ENCODE measurements around the gene FOXL2NB.

The FOXL2NB gene

GRCh38 chr3:138962854-138963560 is 16.0 kb downstream of the FOXL2NB start:
- Histone ChIP-seq H3K4me1 (ENCODE audit: low read depth, poor library complexity, severe bottlenecking) (no peaks in the 10 kb centered on the region), H2AFZ (ENCODE audit: low read depth) (no peak overlapping the region), H3K4me3 (IDR thresholded peaks at IDR 0.05; ENCODE audit: insufficient read depth, low read depth, low read length) (no peak overlapping the region), H3K36me3 (ENCODE audit: insufficient read depth) (no peaks in the 10 kb centered on the region), H3K9ac (no peak overlapping the region), H3K27me3 (ENCODE audit: insufficient read depth, low read depth) (no peaks in the 10 kb centered on the region), H4K20me1 (ENCODE audit: insufficient read depth) (no peaks in the 10 kb centered on the region), H3K27ac (no peak overlapping the region), H3K4me2 (no peak overlapping the region), H3K79me2 (ENCODE audit: insufficient read depth, low read depth) (no peaks in the 10 kb centered on the region)
- no peak for TF ChIP-seq CTCF (conservative IDR thresholded peaks at IDR 0.05; ENCODE audit: low read depth, low read length)

GRCh38 chr3:138964264-138964663 is 17.2 kb downstream of the FOXL2NB start:
- no peak for TF ChIP-seq CTCF (conservative IDR thresholded peaks at IDR 0.05; ENCODE audit: low read depth, low read length)
- H3K4me1 ChIP-seq (ENCODE audit: low read depth, poor library complexity, severe bottlenecking) = no peaks in the 10 kb centered on the region
- no peaks in the 10 kb centered on the region for H3K36me3 ChIP-seq (ENCODE audit: insufficient read depth)
- H3K27ac ChIP-seq = no peak overlapping the region
- no peak overlapping the region for H3K4me3 ChIP-seq (IDR thresholded peaks at IDR 0.05; ENCODE audit: insufficient read depth, low read depth, low read length)
- H3K9ac ChIP-seq = no peak overlapping the region
- H3K4me2 ChIP-seq = no peak overlapping the region
- H4K20me1 ChIP-seq (ENCODE audit: insufficient read depth) = no peaks in the 10 kb centered on the region
- no peaks in the 10 kb centered on the region for H3K79me2 ChIP-seq (ENCODE audit: insufficient read depth, low read depth)
- H3K27me3 ChIP-seq (ENCODE audit: insufficient read depth, low read depth) = no peaks in the 10 kb centered on the region
- H2AFZ ChIP-seq (ENCODE audit: low read depth) = no peak overlapping the region

GRCh38 chr3:138964923-138965322 is 17.9 kb downstream of the FOXL2NB start:
- no peak overlapping the region for H3K27ac ChIP-seq
- H3K4me1 ChIP-seq (ENCODE audit: low read depth, poor library complexity, severe bottlenecking) = no peaks in the 10 kb centered on the region
- no peak overlapping the region for H3K4me3 ChIP-seq (IDR thresholded peaks at IDR 0.05; ENCODE audit: insufficient read depth, low read depth, low read length)
- TF ChIP-seq CTCF (conservative IDR thresholded peaks at IDR 0.05; ENCODE audit: low read depth, low read length) = no peak
- H4K20me1 ChIP-seq (ENCODE audit: insufficient read depth) = no peaks in the 10 kb centered on the region
- H3K36me3 ChIP-seq (ENCODE audit: insufficient read depth) = no peaks in the 10 kb centered on the region
- no peaks in the 10 kb centered on the region for H3K79me2 ChIP-seq (ENCODE audit: insufficient read depth, low read depth)
- no peak overlapping the region for H3K4me2 ChIP-seq
- H2AFZ ChIP-seq (ENCODE audit: low read depth) = no peak overlapping the region
- H3K9ac ChIP-seq = no peak overlapping the region
- H3K27me3 ChIP-seq (ENCODE audit: insufficient read depth, low read depth) = no peaks in the 10 kb centered on the region

- no peak overlapping the region for H3K9ac ChIP-seq
These were observed 24.8 kb downstream of the FOXL2NB start for GRCh38 chr3:138971766-138972320.

More at GRCh38 chr3:138971766-138972320, 24.8 kb downstream of the FOXL2NB start:
- Histone ChIP-seq H3K4me1 (ENCODE audit: low read depth, poor library complexity, severe bottlenecking) (no peaks in the 10 kb centered on the region), H3K79me2 (ENCODE audit: insufficient read depth, low read depth) (no peaks in the 10 kb centered on the region), H4K20me1 (ENCODE audit: insufficient read depth) (no peaks in the 10 kb centered on the region), H2AFZ (ENCODE audit: low read depth) (no peak overlapping the region), H3K4me2 (no peak overlapping the region), H3K27me3 (ENCODE audit: insufficient read depth, low read depth) (no peaks in the 10 kb centered on the region), H3K27ac (no peak overlapping the region), H3K36me3 (ENCODE audit: insufficient read depth) (no peaks in the 10 kb centered on the region), H3K4me3 (IDR thresholded peaks at IDR 0.05; ENCODE audit: insufficient read depth, low read depth, low read length) (no peak overlapping the region)
- TF ChIP-seq CTCF (conservative IDR thresholded peaks at IDR 0.05; ENCODE audit: low read depth, low read length) = no peak

Measured in KMS-11 (cell line).